HL-60 (cell line): ENCODE measurements around the gene CALHM2.

Experiments
- DNase-seq, 2 experiments: peaks; one replicate each; pipeline ENCODE4 v3.0.0-alpha.2; 2010 to 2020; ENCODE audit warnings: low read depth in 1 of 2, low spot score in 1 of 2
- H3K27ac ChIP-seq: fragments of 250-450 bp; sonication (Bioruptor Pico); replicated peaks from 2 replicates; pipeline ENCODE4 v1.5.1; 2020; ENCODE audit warnings: mild to moderate bottlenecking, moderate library complexity
- H3K27me3 ChIP-seq: fragments of 250-450 bp; sonication (Bioruptor Pico); 2 replicates; pipeline ENCODE4 v1.5.1; 2021; ENCODE audit warnings: mild to moderate bottlenecking, moderate library complexity; ENCODE audit not compliant: insufficient read depth, poor library complexity, severe bottlenecking
- H3K4me3 ChIP-seq: replicated peaks from 2 replicates; pipeline ENCODE4 v1.5.1; 2011; ENCODE audit warnings: mild to moderate bottlenecking, control low read depth, low read length; ENCODE audit not compliant: insufficient read depth
- GABPA ChIP-seq: IDR thresholded peaks from 2 replicates; pipeline ENCODE4 v1.6.1; 2012; ENCODE audit warnings: low read depth
- POLR2AphosphoS5 ChIP-seq: IDR thresholded peaks from 2 replicates; pipeline ENCODE4 v1.6.1; 2012; ENCODE audit warnings: low read depth
- SPI1 ChIP-seq: IDR thresholded peaks from 2 replicates; pipeline ENCODE4 v1.6.1; 2012; ENCODE audit warnings: low read depth, mild to moderate bottlenecking, borderline replicate concordance
- TF ChIP-seq, protein P1 (sequence below): IDR thresholded peaks from 2 replicates; pipeline ENCODE4 v1.6.1; 2012; ENCODE audit warnings: low read depth; ENCODE audit not compliant: insufficient replicate concordance
- TF ChIP-seq, protein P2 (sequence below): IDR thresholded peaks from one replicate; pipeline ENCODE4 v1.5.1; 2011; ENCODE audit warnings: low read length, control low read depth, inconsistent platforms; ENCODE audit not compliant: insufficient read depth

CALHM2 gene

DNA sequence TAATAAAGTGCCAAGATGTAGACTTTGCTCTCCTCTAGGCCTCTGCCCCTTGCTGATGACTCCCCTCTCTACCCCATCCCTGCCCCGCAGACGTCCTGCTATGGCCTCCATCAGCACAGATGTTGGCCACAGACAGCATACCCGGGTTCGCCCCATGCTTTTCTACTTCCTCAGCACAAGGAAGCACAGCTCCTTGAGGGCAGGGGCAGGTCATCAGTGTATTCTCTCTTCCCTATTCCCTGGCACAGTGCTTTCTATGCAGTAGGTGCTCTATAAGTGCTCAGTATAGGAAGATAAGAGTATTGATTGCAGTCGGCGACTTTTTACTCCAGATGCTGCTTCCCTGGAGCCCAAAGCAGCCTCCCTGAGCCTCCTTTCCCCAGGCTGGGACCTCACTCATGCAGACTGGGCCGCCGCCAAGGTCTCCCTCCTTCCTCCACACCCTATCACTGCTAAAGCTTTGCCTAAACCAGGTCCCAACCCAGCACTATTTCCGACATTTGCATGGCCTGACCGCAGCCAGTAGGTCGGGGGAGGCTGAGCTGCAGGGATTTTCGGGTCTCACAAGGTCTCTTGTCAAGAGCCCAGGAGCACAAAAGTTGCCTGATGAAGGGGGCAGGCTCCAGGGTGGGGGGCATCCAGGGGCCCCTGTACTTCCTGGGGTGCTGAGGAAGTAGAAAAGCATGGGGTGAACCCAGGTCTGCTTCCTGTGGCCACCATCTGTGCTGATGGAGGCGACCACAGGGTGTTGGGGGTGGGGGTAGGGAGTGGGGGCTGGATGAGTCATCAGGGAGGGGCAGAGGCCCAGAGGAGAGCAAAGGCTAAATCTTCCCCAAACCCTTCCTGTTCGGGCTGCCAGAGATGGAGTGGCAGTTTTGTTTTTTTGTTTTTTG is 18.8 kb upstream of the CALHM2 start:
- Histone ChIP-seq H3K4me3 (peak overlapping the region; percentile 12; the same call in 1 of the 2 replicates), H3K27ac (peak overlapping the region; percentile 87)

DNA sequence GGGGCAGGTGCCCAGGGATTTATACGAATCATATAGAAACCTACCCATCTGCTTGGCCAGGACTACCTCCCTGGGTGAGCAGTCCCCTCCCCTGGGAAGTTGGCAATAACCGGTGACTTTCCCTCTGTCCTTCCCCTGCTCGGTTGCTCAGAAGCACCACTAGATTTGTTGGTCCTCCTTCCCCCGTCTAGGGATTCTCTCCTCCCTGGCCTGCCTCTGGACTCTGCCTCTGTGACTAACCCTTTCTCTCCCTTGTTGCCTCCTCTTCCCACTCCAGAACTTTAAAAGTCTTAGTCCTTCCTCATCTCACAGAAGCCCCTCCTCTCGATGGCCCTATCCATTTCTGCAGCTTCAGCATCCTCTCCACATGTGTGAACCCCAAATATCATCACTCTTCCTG is 17.0 kb upstream of the CALHM2 start:
- H3K27ac ChIP-seq, result no peak overlapping the region
- no peak overlapping the region for H3K4me3 ChIP-seq
- TF ChIP-seq SPI1, result no peak
- no peak for TF ChIP-seq POLR2AphosphoS5
- no peak for TF ChIP-seq GABPA
- TF ChIP-seq, protein P1, sequence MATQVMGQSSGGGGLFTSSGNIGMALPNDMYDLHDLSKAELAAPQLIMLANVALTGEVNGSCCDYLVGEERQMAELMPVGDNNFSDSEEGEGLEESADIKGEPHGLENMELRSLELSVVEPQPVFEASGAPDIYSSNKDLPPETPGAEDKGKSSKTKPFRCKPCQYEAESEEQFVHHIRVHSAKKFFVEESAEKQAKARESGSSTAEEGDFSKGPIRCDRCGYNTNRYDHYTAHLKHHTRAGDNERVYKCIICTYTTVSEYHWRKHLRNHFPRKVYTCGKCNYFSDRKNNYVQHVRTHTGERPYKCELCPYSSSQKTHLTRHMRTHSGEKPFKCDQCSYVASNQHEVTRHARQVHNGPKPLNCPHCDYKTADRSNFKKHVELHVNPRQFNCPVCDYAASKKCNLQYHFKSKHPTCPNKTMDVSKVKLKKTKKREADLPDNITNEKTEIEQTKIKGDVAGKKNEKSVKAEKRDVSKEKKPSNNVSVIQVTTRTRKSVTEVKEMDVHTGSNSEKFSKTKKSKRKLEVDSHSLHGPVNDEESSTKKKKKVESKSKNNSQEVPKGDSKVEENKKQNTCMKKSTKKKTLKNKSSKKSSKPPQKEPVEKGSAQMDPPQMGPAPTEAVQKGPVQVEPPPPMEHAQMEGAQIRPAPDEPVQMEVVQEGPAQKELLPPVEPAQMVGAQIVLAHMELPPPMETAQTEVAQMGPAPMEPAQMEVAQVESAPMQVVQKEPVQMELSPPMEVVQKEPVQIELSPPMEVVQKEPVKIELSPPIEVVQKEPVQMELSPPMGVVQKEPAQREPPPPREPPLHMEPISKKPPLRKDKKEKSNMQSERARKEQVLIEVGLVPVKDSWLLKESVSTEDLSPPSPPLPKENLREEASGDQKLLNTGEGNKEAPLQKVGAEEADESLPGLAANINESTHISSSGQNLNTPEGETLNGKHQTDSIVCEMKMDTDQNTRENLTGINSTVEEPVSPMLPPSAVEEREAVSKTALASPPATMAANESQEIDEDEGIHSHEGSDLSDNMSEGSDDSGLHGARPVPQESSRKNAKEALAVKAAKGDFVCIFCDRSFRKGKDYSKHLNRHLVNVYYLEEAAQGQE, result no peak
- TF ChIP-seq, protein P2, sequence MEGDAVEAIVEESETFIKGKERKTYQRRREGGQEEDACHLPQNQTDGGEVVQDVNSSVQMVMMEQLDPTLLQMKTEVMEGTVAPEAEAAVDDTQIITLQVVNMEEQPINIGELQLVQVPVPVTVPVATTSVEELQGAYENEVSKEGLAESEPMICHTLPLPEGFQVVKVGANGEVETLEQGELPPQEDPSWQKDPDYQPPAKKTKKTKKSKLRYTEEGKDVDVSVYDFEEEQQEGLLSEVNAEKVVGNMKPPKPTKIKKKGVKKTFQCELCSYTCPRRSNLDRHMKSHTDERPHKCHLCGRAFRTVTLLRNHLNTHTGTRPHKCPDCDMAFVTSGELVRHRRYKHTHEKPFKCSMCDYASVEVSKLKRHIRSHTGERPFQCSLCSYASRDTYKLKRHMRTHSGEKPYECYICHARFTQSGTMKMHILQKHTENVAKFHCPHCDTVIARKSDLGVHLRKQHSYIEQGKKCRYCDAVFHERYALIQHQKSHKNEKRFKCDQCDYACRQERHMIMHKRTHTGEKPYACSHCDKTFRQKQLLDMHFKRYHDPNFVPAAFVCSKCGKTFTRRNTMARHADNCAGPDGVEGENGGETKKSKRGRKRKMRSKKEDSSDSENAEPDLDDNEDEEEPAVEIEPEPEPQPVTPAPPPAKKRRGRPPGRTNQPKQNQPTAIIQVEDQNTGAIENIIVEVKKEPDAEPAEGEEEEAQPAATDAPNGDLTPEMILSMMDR, result no peak
- H3K27me3 ChIP-seq, result no peaks in the 10 kb centered on the region
- no peak for DNase-seq

More for the DNA sequence above, 18.8 kb upstream of the CALHM2 start:
- peak; percentile 74; the same call in 1 of the 2 replicates for TF ChIP-seq GABPA
- TF ChIP-seq POLR2AphosphoS5, result peak; percentile 89
- peak; percentile 60; the same call in 1 of the 2 replicates for TF ChIP-seq SPI1
- TF ChIP-seq, protein P2, result no peak
- DNase-seq, result peak; percentile 93 to 94
- no peaks in the 10 kb centered on the region for H3K27me3 ChIP-seq

DNA sequence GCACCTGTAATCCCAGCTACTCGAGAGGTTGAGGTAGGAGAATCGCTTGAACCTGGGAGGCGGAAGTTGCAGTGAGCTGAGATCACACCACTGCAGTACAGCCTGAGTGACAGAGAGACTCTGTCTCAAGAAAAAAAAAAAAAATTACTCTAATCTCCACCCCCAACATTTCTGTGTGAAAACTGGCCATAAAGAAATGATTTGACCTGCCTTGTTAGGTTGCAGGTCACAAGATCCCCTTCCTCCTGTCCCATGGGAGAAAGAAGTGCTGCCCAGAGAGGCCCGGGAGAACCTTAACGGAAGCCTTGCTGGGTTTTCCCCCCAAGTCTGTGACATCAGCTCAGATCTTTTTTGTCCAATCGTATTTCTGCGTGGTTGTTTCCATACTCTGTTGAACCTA is 15.2 kb upstream of the CALHM2 start:
- Histone ChIP-seq H3K4me3 (no peak overlapping the region), H3K27ac (no peak overlapping the region), H3K27me3 (no peaks in the 10 kb centered on the region)
- TF ChIP-seq SPI1, result no peak
- TF ChIP-seq, protein P2, result no peak
- TF ChIP-seq GABPA, result no peak
- TF ChIP-seq POLR2AphosphoS5, result no peak
- TF ChIP-seq, protein P1, result no peak
- DNase-seq, result no peak
